HFFc6 (cell line): ENCODE results near the gene GATA3. TPM values are rescaled to one million over a fixed set of nuclear protein-coding genes. Genes with fewer than 3 reads are reported as not detected.

Source experiments
- DNase-seq: peaks from one replicate; pipeline ENCODE4 v3.0.0-alpha.2; 2018
- H3K27ac Mint-ChIP-seq: 2 replicates; pipeline ENCODE4 v1.8.0; 2020; ENCODE audit warnings: mild to moderate bottlenecking, mixed read lengths
- H3K27me3 Mint-ChIP-seq: 2 replicates; pipeline ENCODE4 v1.8.0; 2021; ENCODE audit warnings: mild to moderate bottlenecking, moderate library complexity, mixed read lengths; ENCODE audit not compliant: insufficient read depth
- H3K36me3 Mint-ChIP-seq: 2 replicates; pipeline ENCODE4 v1.8.0; 2021; ENCODE audit warnings: low read depth, mixed read lengths
- H3K4me1 Mint-ChIP-seq: 2 replicates; pipeline ENCODE4 v1.8.0; 2020; ENCODE audit warnings: low read depth, mixed read lengths
- H3K4me3 Mint-ChIP-seq: 2 replicates; pipeline ENCODE4 v1.8.0; 2020; ENCODE audit warnings: mild to moderate bottlenecking, moderate library complexity, mixed read lengths
- H3K9me3 Mint-ChIP-seq: 2 replicates; pipeline ENCODE4 v1.8.0; 2020; ENCODE audit warnings: mild to moderate bottlenecking, mixed read lengths
- total RNA-seq, 6 experiments: library from RNA; stranded (reverse); fragmentation: NEBNext Ultra II Directional; extraction: Animal tissue kit (Norgen Biotek cat#: 25700); gene quantifications; 2 replicates in 1 of 6; 3 replicates in 5 of 6; pipeline ENCODE4 v1.2.3, GENCODE V29; 2021
- TF ChIP-seq, protein P1 (sequence below): fragments of 200-600 bp; sonication (generic); IDR thresholded peaks from 2 replicates; pipeline ENCODE4 v1.5.0; 2021; ENCODE audit warnings: antibody characterized with exemption, mild to moderate bottlenecking

Gene GATA3
- total RNA-seq, 6 experiments from 2014 or later = 0.07 to 0.43 (median 0.16) TPM; not detected in 2

DNA sequence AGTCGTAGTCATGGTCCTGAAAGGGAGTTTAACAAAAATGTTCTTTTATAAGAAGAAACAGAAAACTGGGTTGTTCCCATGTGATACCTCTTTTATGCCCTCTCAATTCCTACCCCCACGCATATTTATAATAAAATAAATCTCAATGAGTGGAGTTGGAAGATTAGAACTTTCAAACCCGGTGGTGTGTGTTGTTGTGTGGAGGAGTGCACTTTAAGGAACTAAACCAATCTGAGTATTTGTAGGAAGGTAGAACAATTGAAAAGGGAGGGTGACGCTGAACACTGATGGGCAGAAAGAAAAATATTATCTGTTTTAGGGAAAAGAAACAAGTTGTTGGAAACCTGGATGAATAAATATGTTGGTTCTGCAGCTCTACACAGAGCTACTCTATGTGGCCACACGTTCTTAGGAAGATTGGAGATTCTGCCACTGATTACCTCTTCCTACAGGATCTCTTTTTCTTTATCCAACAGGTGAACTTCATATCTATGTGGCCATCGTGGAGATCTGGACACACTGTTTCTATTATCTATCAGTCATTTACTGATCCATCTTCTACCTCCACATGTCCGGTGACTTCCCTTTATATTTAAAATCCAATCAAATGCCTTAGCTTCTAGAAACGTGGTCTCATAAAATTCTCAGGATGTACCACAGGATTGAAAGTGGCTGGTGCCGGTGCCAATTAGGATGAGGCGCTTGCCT lies 13.1 kb upstream of the GATA3 start:
- Mint-ChIP-seq H3K4me1 (peaks cover 27% of the 10 kb centered on the region), H3K27me3 (peaks cover 83% of the 10 kb centered on the region), H3K9me3 (no peaks in the 10 kb centered on the region), H3K4me3 (no peak overlapping the region), H3K36me3 (peaks cover 5% of the 10 kb centered on the region; the same call in 1 of the 2 replicates), H3K27ac (no peak overlapping the region)
- no peak for DNase-seq
- TF ChIP-seq, protein P1, sequence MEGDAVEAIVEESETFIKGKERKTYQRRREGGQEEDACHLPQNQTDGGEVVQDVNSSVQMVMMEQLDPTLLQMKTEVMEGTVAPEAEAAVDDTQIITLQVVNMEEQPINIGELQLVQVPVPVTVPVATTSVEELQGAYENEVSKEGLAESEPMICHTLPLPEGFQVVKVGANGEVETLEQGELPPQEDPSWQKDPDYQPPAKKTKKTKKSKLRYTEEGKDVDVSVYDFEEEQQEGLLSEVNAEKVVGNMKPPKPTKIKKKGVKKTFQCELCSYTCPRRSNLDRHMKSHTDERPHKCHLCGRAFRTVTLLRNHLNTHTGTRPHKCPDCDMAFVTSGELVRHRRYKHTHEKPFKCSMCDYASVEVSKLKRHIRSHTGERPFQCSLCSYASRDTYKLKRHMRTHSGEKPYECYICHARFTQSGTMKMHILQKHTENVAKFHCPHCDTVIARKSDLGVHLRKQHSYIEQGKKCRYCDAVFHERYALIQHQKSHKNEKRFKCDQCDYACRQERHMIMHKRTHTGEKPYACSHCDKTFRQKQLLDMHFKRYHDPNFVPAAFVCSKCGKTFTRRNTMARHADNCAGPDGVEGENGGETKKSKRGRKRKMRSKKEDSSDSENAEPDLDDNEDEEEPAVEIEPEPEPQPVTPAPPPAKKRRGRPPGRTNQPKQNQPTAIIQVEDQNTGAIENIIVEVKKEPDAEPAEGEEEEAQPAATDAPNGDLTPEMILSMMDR = no peak

DNA sequence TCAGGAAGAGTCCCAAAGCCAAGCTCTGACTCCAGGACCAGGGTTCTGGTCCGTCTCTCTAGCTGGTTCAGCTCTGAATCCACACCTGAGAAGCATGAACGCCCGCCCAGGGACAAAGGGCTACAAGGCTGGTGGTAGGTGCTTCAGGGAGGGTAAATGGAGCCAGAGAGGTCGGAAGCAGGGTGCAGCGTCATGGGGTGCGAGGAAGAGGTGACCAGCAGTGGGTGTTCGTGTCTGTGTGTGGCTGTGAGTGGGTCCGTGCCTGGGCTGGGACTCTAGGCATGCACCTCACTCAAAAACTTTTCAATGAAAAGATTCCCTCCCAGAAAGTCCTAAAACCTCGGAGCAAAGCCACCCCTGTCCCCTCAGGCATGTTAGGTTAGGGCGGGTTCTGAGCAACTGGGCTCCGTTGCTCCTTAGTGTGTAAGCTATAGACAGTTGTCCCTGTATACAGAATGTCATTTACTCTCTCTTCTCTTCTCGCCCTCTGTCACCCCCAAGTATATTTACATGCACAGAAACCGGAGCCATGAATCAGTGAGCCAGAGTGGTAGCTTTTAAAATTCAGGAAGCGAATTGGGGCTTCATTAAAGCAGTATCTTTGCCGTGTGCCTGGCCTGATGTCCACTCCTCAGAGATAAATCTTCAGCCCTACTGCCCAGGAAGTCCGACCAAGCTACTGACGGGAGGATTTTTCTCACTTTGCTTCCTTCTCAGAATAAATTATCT lies 12.3 kb upstream of the GATA3 start:
- no peak overlapping the region for H3K4me3 Mint-ChIP-seq
- H3K36me3 Mint-ChIP-seq = peaks cover 5% of the 10 kb centered on the region; the same call in 1 of the 2 replicates
- no peaks in the 10 kb centered on the region for H3K9me3 Mint-ChIP-seq
- peaks cover 83% of the 10 kb centered on the region for H3K27me3 Mint-ChIP-seq
- peaks cover 27% of the 10 kb centered on the region for H3K4me1 Mint-ChIP-seq
- DNase-seq = no peak
- no peak overlapping the region for H3K27ac Mint-ChIP-seq
- TF ChIP-seq, protein P1 = no peak

DNA sequence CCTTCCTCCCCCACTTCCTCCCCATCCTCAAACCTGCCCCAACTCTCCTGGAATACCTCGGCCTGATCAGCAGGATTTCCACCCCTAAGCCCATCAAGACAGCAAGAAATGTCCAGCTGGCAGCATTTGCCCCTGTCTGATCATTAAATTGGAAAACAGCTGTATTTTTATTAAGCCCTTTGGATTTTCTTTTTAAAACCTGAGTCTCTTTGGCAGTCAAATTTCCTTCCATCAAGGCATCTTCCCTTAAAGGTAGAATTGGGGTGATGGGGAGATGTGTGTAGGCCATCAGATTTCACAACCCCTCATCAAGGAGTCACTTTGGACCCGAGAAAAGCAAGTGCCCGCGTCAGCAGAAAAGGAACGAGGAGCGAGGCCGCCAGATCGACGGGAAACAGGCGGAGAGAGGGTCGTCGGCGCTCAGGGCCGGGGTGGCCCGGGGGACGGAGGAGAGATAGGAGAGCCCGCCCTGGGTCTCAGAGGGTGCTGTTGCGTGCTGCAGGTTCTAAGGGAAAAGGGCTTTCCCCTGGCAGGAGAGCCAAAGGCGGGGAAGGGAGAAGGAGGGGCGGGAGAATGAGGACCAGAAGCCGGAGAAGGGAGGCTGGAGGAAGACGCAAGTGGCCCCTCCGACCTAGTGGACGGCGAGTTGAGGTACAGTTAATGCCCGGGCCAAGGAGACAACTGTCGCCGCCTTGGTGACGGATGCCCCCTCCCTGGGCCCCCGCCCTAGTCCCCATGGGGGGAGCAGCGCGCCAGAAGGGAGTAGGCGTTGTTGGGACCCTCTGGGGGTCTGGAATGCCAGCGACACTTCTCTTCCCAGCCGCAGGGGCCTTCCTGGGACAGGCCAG lies 11.5 kb upstream of the GATA3 start:
- H3K36me3 Mint-ChIP-seq = peaks cover 5% of the 10 kb centered on the region; the same call in 1 of the 2 replicates
- no peak overlapping the region for H3K4me3 Mint-ChIP-seq
- no peak overlapping the region for H3K27ac Mint-ChIP-seq
- H3K27me3 Mint-ChIP-seq = peaks cover 83% of the 10 kb centered on the region
- H3K4me1 Mint-ChIP-seq = peaks cover 27% of the 10 kb centered on the region
- TF ChIP-seq, protein P1 = no peak
- H3K9me3 Mint-ChIP-seq = no peaks in the 10 kb centered on the region
- no peak for DNase-seq

DNA sequence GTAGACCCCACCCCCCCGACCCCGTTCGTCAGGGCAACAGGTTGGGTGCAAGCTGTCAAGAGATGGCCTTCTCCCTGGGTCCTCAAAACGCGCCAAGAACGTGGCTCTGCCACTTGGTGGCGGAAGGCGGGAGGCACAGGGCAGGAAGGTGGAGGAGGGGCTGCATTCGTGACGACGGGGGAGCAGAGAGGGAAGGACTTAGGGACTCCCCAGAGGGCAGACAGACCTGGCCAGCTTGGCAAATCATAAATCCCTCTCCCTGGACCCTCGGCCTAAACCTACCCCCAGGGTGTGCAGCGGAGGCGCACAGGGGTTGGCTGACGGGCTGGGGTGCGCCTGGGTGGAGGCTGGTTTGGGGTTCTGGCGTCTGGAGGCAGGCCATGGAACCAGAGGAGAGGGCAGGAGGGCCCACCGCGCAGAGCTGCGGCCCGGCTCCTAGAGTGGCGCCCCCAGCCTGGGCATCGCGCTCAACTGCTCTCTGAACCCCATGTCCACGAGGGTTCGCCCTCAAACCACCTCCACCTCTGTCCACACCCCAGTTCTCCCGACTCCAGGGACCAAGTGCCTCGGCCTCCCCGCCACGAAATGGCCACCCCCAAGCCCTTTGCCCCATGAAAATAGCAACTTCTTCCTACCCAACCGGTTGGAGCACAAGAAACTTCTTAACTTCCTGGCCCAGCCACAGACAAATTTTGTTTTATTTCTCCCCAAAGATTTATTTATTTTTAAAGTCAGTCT lies 10.8 kb upstream of the GATA3 start:
- H3K27ac Mint-ChIP-seq = no peak overlapping the region
- H3K4me3 Mint-ChIP-seq = no peak overlapping the region; the same call in 1 of the 2 replicates
- H3K36me3 Mint-ChIP-seq = 0 out of 2 replicates have a peak, but pooled peaks cover 5% of the 10 kb centered on the region
- no peaks in the 10 kb centered on the region for H3K9me3 Mint-ChIP-seq
- H3K27me3 Mint-ChIP-seq = peaks cover 77% of the 10 kb centered on the region
- peaks cover 27% of the 10 kb centered on the region for H3K4me1 Mint-ChIP-seq
- TF ChIP-seq, protein P1 = no peak
- DNase-seq = no peak
